CD4-positive, alpha-beta T cell treated with Interleukin-4 for 1 hour (primary cell): ENCODE data around the gene FLACC1.
A peak's percentile ranks its signal among the peaks of the same experiment; 100 is the strongest.

ENCODE experiments used
- DNase-seq, 2 donors: peaks; one replicate each; pipeline ENCODE4 v3.0.0-alpha.2; 2020 to 2022

The FLACC1 gene

DNA sequence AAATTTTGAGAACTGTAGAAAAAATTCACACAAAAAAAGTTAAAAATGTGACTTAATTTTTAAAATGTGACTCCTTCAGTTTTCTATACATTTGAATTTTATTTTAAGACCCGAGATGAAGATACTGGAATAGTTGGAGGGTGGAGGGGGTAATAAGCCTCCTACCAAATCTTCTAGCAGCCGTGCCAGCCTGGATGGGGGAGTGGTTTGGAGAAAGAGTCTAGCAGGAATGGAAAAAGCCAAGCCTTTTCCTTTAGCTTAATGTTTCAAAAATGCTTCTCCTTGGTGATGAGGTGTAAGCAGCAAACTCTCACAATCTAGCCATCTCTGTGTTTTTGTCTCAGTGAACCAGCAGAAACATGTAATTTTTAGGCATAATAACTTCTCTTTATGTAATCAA is 82.1 kb downstream of the FLACC1 start:
- DNase-seq = no peak

DNA sequence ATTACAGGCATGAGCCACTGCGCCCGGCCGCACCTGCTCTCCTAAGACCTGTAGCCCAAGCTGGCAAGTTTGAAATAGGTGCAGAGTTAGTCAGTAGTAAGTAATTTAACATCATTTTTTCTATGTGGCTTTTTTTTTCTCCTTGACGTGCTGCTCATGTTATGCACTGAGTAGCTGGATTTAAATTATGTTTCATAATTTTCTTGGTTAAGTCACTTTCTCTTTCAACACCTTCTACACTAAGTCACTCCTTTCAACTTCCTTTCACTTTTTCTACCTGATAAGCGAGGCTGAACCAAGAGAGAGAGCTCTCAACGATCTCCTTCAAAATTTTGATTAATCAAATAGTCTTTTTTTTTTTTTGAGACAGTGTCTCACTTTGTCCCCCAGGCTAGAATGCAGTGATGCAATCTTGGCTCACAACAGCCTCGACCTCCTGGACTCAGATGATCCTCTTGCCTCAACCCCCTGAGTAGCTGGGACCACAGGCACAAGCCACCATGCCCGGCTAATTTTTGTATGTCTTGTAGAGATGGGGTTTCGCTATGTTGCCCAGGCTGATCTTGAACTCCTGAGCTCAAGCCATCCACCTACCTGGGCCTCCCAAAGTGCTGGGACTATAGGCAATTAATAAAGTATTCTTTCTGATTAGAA is 83.7 kb downstream of the FLACC1 start:
- peak in 1 of 2 donors; percentile 48 for DNase-seq

DNA sequence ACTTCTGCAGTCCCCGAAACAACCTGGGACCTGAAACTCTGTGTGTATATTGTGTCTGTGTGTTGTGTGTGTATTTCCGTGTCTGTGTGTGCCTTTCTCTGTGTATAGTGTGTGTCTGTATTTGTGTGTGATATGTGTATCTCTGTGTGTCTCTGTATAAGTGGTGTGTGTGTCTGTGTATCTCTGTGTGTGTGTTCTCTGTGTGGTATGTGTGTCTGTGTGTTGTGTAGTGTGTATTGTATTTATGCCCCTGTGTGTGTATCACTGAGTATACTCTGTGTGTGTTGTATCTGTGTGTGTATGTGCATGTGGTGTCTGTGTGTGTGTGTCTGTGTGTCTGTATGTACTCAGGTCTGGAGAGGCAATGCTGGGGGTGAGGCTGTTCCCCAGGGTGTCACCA is 85.2 kb downstream of the FLACC1 start:
- DNase-seq = no peak

DNA sequence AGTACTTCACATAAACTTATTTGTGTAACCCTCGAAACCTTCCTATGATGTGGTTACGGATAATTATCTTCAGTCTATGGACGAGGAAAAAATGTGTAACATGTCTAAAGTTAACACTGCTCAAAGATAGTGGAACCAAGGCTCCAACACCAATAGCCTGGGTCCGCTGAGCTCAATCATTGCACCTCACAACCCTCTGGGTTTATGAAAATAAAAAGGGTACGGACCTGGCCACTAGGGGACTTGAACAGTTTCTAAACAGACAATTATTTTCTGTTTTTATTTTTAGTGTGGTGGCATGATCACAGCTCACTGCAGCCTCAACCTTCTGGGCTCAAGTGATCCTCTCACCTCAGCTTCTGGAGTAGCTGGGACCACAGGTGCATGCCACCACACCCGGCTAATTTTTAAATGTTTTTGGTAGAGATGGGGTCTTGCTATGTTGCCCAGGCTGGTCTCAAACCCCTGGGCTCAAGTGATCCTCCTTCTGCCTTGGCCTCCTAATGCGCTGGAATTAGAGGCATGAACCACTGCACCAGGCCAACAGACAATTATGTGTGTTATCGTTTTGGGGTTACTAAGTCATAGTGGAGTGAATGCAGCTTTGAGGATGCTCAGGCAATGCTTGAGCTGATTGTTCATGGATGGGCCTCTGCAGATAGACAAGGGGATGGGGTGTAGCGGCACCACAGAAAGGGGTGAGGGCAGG is 86.7 kb downstream of the FLACC1 start:
- no peak for DNase-seq

DNA sequence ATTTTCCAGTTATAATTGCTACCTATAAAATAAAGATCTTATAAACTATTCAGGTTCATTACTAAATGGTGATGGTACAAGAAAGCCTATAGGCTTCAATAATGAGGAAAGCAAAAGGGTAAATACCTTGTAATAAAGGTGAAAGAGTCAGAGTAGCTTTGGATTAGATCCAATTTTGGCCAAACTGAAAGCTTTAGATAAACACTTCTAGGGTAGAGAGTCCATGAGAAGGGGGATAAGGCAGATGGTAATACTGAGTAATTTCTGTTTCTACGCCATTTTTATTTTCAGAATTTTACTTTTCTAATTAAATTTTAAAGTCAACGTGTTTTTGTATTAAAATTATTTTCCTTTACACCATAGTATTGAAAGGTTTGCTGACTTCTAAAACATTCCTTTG is 87.4 kb downstream of the FLACC1 start:
- no peak for DNase-seq

DNA sequence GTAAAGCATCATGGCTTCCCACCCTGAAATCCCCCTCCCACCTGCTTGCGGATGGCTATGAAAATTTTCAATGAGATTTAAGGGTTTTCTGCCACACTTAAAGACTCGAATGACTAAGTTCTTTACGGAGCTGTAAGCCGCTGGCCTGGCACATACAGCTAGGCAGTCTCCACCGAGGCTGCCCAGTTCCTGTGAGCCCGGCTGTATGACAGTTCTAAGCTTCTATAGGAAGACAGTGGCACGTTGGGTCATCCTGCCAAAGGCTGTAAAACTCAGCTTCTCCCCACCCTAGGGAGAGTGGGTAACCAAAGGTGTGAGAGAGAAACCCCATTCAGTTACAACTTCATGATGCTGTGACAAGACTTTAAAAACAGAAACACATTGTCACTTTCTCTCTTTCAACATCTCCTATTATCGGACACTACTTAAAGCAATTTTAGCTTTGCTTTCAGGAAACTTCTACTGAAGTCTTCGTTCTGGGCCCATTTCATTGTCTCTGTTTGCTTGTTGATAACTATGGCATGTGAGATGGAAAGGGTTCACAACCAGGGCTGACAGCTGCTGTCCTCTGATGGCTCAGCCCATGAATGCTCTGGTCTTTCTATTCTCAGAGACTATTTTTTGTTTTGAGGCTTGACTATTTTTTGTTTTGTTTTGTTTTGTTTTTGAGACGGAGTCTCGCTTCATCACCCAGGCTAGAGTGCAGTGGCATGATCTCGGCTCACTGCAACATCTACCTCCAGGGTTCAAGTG is 89.7 kb downstream of the FLACC1 start:
- no peak for DNase-seq

DNA sequence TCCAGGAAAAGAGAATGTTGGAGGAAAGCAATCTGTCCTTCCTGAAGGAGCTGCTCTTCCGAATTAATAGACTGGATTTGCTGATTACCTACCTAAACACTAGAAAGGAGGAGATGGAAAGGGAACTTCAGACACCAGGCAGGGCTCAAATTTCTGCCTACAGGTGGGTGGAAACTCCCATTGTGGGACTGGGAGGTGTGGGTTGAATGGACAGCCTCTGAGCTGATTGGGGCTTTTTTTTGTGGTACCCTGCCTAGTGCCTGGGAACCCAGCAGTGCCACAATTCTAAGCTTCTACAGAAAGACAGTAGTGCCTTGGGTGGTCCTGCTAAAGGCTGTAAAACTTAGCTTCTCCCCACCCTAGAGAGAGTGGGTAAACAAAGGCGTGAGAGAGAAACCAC is 90.5 kb downstream of the FLACC1 start:
- no peak for DNase-seq

DNA sequence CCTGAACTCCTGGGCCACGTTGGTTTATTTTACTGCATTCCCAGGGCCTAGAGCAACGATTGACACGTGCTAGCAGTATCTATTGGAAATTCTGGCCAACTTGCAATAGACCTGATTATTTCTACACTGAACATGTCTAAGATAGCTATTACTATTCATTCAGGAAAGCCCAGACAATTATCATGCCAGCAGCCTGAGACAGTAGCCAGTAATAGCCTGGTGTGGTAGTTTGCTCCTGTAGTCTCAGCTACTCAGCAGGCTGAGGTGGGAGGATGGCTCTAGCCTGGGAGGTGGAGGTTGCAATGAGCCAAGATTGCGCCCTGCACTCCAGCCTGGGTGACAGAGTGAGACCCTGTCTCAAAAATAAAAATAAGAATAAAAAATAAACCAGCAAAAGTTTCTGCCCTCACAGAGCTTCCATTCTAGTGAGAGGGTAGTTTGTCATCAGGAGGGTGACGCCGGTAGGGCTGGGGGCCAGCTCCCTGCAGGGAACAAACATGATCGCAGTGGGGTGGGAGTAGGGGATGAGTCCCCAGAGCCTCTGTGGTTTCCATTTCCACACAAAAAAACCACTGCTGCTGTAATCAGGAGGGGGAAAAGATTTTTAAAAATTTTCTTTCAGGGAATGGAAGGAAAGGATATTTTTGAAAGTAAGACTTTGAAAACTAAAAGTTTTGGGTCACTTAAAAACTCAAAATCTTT is 92.5 kb downstream of the FLACC1 start:
- DNase-seq = no peak

DNA sequence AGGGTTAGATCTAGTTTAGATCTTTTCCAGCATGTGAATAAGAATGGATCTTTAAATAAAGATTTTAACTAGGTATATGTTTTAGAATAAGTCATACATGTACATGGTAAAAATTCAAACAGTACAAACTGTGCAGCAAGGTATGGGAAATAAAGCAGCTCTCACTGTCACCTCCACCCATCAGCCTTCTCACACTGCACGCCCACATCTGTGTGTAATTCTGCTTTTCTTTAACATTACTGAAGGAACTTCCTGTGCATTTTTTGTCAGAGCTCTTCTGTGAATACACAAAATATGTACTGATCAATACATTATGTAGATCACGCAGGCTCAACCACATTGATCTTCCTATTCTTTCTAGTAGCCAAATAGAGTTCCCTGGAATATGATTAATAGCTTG is 93.4 kb downstream of the FLACC1 start:
- DNase-seq = peak in 1 of 2 donors; percentile 50

DNA sequence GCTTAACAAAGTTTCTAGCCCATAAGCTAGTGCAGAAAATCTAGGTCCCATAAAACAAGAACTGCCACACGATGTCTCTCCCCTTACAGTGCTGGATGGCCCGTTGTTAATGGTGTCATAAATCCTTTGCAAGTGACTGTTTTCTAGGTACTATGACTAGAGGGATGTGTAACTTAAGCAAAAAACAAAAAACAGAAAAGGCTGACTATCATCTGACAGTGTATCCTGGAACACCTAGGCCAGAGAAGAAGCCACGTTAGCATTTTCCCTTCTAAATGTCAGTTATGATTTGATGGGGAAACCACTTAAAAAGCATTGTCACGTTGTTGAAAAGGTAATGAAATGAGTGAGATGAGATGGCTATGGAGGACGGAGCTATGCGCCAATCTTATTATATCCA is 94.4 kb downstream of the FLACC1 start:
- peak in 1 of 2 donors; percentile 47 for DNase-seq

DNA sequence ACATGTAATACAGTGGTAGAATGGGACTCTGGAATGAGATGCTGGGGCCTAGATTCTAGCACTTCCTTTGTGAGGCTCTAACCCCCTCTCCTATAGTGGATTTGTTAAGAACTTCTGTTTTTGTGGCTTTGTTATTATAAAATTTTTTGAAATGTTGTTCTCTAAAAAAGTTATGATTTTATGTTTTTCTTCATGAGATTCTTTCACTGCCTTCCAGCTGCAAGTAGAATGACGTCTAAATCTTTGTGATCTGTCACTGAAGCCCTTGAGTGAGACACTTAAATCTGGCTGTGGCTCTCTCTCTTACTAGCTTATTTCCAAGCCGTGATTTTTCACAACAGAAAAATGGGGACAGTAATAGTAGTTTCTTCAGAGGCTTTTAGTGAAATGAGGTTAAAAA is 95.2 kb downstream of the FLACC1 start:
- DNase-seq = peak in 1 of 2 donors; percentile 55

DNA sequence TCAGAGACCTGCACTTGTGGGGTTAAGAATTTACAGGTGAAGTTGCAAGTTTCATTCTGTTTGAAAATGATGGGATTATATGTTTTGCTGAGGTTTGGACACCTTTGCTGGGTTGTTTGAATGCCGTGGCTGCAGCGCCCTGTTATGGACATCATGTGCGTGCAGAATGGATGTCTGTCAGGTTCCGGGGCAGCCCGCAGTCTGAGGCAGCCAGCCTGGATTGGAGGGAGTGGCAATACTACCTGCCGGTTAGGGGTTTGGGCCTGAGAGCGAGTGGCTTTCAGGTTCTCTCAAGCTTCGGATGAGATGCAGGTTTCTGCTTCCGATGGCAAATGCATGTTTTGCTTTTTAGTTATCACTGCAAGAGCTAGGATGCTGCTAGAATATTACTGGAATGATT is 95.7 kb downstream of the FLACC1 start:
- DNase-seq = peak; percentile 68 to 73

DNA sequence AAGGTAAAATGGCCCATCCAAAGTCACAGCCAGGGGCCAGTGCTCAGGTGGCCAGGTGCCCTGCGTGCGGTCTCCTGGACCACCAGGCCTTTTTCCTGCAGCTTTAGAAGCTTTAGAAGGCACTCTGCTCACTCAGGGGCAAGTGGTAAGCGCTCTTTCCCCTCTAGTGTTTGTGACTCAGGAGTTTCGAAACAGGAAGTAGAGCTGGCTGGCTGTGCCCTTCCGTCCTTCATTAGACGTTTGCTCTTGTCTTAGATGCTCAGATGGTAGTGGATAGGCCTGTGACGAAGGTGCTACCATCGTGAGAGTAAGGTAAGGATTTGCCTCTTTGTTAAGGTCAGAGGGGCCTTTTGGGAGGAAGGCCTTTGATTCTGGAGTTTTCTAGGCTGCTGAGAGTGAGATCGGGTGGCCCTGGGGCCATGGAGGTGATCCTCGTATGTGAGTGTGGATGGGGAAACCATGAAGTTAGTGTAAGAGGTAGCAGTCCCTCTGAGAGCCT is 96.8 kb downstream of the FLACC1 start, which contains the start of gene CASP8:
CASP8 (plus strand) TSS at position 235 of the 499 bp plus-strand sequence. CDS start 5,951 bp downstream, outside the sequence.
- DNase-seq = peak; percentile 85 to 86

DNA sequence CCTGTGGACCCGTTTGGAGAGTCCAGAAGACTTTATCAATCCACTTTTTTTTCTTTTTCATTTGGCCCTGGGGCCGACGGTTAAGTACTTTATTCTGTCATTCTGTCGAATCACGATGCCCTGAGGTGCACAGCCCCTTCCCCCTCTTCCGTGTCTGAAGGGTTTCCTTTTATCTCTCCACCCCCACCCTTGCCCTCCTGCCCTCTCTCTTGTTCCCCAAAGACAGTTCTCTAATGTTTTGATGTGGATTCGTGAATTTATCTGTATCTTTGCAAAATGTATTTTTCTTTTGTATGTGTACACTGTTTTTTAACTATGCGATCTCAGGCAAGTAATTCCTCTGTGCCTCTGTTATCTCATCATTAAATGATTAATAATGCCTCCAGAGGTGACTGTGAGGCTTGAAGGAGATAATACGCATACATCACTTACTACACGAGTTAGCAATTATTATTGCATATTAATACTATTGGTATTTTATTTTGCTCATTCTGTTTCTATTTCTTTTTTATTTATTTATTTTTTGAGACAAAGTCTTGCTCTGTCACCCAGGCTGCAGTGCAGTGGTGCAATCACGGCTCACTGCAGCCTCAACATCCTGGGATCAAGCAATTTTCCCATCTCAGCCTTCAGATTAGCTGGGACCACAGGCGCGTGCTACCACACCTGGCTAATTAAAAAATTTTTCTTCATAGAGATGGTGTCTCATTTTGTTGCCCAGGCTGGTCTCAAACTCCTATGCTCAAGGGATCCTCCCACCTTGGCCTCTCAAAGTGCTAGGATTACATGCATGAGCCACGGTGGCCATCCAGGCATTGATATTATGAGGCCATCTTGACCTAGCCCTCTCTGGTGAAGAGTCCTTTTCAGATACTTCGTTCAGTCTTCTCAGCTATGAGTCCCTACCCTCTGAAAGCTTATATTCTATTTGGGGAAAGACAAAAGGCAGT is 98.2 kb downstream of the FLACC1 start:
- no peak for DNase-seq

DNA sequence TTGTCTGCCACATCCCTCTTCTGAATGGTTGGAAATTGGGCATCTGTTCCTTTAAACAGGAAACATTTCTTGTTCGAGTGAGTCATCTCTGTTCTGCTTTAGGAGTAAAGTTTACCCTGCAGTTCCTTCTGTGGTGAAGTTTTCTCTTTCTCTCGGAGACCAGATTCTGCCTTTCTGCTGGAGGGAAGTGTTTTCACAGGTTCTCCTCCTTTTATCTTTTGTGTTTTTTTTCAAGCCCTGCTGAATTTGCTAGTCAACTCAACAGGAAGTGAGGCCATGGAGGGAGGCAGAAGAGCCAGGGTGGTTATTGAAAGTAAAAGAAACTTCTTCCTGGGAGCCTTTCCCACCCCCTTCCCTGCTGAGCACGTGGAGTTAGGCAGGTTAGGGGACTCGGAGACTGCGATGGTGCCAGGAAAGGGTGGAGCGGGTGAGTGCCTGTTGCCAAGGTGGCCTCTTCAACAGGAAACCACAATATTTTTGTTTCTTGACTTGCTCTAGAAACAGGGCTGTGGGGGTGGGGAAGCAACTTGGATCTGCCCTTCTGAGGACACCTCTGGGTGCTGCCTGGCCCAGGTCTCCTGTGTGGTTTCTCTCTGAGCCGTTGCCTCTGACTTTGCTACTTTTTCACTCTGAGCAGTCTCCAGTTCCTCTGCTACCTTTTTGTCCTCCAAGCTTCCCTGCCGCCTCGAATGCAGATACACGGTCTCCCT is 99.0 kb downstream of the FLACC1 start:
- peak; percentile 96 to 97 for DNase-seq

DNA sequence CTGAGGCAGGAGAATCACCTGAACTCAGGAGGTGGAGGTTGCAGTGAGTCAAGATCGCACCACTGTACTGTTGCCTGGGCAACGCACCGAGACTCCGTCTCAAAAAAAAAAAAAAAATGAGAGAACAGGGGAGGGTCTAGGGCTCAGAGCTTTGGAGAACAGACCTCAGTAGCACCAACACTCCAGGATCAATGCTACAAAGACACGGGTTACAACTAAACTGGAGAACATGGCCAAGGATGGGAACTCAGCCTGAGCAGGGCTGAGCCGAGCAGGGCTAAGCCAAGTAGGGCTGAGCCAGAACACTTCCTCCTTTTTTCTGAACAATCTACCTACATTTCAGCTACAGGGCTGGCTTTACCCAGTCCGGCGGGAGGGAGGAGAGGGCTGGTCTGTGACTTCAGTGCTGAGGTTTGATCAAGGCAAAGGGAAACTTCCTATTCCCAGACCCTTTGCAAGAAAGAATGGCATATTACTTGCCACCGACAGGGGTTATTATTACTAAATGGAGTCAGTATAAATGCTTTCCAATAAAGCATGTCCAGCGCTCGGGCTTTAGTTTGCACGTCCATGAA is 99.7 kb downstream of the FLACC1 start:
- peak; percentile 74 to 80 for DNase-seq

DNA sequence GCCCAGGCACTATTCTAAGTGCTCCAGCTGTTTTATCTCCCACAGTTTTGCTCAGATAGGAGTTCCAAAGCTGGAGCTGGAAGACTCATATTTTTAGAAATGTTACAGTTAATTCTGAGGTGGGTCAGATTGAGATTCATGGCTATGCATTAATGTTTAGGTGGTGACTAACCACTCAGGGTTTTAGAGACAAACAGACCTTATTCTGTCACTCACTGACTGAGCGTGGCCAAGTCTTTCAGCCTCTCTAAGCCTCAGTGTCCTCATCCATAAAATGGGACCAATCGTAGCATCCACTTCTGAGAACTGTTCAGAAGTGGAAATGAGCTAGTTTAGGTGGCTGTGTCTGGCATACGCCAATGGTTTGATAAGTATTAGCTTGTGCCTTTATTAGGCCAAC is 101.1 kb downstream of the FLACC1 start:
- no peak for DNase-seq

DNA sequence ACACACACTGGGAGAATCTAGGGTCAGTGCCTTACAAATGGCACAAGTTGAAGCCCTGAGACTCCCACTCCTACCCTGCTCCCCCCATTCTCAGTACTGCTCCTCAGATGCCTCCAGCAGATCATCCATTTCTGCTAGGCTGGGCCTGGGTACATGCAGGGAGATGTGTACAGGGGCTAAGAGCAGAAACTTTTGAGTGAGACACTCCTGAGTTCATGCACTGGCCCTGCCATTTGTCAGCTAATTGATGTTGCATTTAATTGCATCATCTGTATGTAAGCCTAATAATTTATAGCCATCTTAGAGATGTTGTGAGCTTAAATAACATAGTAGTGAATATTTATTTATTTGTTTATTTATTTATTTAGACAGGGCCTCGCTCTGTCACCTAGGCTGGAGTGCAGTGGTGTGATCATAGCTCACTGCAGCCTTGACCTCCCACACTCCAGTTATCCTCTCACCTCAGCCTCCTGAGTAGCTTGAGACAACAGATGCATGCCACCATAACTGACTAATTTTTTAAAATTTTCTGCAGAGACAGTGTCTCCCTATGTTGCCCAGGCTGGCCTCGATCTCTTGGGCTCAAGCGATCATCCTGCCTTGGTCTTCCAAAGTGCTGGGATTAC is 101.6 kb downstream of the FLACC1 start:
- DNase-seq = no peak

DNA sequence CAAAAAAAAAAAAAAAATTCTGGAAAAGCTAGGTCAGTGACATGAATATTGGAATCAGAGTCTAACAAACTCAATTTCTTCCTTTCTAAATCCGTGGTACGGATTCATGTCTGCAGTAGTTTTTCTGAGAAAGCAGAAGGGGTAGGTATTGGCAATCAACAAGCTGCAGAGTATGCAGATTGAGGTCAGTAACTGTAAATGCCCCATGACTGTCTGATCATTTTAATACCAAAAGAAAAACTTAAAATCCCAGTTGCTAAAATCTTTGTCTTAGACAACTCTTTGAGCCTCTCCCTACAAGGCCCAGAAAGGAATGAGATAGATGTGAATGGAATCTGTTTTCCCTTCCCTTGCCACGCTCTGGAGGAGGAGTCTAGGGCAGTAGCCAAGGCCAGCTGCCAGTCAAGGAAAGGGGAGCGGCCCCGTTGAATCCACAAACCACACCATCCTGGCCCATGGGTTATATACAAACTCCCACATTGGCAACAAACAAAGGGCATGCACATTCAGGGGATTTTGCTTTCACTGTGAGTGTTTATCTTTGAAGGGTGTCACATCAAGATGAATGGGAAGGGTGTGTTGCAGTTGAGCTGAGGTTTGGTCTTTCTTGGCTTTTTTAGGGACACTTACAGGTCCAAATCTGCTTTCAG is 102.9 kb downstream of the FLACC1 start:
- DNase-seq = no peak

DNA sequence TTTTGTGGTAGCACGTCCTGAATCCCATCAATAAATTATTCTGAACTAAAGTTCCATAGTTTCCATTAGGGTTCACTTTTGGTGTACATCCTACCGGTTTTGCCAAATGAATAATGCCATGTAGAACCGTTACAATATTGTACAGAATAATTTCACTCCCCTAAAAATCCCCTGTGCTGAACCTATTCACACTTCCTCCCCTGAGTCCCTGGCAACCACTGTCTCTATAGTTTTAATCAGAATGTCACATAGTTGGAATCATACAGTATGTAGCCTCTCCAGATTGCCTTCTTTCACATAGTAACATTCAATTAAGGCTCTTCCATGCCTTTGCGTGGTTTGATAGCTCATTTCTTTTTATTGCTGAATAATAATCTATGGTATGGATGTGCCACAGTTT is 106.4 kb downstream of the FLACC1 start:
- no peak for DNase-seq
